NCI-H748 treated with DMSO at 0.1 percent for 48 hours (cell line): ENCODE data around the gene LRRC8B.
A peak's percentile ranks its signal among the peaks of the same experiment; 100 is the strongest.
"Not testable (repeated sequence)": the region's sequence is repeated elsewhere in the genome, so short reads cannot be mapped to it uniquely, and the experiment has no call there.

Source experiments
- DNase-seq: peaks from one replicate; lab custom pipeline; 2025; lab: John Stamatoyannopoulos, UW

The LRRC8B gene

DNA sequence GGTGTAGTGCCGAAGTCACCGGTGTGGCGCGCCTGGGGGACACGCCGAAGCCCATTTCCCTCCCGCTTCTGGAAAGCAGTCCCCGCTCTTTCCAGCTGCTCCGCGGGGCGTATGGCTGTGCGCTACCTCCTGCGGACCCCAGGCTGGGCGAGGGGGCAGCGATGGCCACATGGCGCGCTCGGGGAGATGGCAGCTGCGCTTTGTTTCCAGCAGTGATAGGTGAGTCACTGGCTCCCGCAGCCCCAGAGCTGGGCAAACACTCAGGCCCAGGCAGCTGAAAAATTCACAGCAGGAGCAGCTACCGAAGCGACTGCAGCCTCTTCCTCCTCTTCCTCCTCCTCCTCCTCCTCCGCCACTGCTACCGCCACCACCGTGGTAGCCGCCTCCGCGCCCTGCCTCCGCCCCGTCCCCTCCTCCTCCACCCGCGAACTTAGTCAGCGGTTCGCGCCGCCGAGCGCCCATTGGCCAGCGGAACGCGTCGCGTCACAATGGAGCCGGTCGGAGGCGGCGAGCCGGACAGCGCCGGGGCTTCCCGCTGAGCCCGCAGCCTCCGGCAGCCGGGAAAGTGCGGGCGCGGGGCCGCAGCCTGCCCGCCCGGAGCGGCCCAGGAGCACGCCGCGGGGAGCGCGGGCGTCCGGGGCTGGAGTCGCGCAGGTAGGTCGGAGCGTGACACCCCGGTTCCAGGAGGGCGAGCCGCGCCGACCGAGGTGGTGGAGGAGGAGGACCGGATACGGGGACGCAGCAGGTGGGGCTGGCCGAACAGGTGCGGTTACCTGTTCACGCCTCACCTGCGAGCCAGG is at the start of gene LRRC8B:
TSS of gene LRRC8B (plus strand) at position 461 of the 800 bp plus-strand sequence. CDS start 57,822 bp downstream, outside the sequence.
- peak; percentile 47 for DNase-seq

GRCh38 chr1:89475269-89475668 is 49.4 kb upstream of the LRRC8B start:
- DNase-seq: no peak

DNA sequence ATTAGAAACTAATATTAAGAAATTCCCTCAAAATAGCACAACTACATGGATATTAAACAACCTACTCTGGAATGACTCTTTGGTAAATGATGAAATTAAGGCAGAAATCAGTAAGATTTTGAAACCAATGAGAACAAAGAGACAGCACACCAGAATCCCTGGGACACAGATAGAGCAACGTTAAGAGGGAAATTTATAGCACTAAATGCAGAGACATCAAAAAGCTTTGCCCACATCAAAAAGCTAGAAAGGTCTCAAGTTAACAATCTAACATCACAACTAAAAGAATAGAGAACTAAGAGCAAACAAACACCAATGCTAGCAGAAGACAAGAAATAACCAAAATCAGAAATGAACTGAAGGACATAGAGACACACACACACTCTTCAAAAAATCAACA is 48.6 kb upstream of the LRRC8B start:
- no peak for DNase-seq

DNA sequence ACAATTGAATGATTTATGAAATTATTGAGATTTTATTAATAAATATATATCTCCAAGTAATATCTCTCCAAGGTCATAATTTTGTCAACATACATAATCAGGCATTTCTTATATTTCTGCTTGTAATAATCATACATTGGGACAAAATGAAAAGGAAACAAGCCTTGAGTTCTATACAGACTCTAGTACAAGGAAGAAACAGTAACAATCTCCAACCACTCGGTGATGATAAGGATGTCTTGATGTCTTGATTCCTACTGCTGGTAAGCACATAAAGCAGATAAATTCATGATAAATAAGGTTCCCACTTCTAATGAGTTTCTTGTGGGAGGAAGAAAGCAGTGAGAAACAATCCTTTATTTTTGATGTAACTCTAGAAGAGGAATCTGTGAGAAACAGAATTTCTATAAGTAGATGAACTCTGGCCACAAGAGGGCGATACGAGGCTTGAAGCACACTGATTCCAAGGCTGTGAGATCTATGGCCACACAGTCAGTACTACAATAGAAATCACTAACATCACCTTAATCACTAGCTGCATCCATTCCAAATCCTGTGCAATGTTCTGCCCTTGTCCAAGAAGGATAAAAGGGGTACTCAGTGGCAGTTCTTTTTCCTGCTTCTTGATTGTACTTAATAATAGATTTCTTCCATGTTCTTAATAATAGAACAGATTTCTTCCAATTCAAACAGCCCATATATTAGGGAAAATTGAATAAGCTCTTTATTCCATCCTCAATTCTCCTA is 41.4 kb upstream of the LRRC8B start:
- DNase-seq: peak; percentile 60

- DNase-seq: no peak
Measured at GRCh38 chr1:89483757-89484077, 40.9 kb upstream of the LRRC8B start.

DNA sequence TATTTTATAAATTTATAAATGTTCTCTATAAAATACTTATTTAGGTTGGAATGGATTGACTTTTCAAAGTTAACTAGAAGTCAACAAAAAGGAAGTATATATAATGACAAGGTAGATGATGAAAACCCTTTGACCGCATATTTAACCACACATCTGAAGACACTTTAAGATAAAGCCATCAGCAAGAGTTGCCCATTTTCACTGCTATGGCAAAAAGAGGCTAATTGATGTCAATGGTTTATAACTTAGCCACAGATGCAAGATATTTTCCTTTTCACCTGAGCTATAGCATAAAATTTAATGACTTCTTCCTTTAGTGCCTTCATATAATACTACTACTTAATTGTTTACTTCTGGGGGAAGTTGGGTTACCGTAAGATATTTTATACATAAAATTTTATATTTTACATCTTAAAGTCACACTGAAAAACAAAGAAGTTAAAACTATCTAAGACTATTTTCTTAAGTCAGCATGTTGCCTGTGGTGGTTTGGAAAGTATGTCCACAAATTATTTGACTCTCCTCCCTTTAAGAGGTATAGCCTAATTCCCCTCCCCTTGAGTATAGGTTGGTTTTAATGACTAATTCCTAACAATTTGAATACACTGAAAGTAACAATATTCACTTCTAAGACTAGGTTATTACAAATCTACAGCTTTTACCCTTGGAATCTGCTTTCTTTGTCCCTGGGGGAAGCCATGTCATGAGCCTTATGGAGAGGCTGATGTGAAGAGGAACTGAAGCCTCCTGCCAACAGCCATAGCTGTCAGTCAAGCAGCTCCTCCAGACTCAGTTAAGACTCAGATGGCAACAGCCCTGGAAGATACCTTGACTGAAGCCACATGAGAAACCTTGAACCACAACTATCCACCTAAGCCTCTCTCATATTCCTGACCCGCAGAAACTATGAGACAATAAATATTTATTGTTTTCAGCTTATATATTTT is 40.3 kb upstream of the LRRC8B start:
- no peak for DNase-seq

- DNase-seq: no peak
Measured at GRCh38 chr1:89487972-89488371, 36.7 kb upstream of the LRRC8B start.

GRCh38 chr1:89489047-89489729 is 35.4 kb upstream of the LRRC8B start:
- DNase-seq: no peak

DNA sequence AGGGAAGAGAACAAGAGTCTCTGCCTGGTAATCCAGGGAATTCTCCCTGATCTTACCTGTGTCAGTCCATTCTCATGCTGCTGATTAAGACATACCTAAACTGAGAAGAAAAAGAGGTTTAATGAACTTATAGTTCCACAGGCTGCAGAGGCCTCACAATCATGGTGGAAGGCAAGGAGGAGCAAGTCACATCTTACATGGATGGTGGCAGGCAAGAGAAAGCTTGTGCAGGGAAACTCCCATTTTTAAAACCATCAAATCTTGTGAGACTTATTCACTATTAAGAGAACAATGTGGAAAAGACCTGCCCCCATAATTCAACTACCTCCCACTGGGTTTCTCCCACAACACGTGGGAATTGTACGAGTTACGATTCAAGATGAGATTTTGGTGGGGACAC is 34.2 kb upstream of the LRRC8B start:
- DNase-seq: no peak

DNA sequence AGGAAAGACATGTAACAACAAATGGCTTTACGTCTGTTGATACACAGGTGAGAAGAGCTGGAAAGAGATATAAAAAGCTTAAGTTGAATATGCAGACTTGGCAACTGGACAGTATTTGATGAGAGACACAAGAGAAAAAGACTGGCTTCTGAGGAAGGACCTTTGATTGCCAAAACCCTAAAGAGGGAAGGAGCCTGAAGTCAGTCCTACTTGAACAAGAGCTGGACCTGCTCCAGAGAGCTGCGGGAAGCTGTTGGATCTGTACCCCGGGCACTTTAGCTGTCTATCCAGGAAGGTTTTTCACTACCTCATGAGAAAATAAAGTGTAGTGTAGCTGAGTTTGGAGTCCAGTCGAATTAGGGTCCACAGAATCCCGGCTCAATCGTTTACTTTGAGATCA is 25.3 kb upstream of the LRRC8B start:
- DNase-seq: no peak

DNA sequence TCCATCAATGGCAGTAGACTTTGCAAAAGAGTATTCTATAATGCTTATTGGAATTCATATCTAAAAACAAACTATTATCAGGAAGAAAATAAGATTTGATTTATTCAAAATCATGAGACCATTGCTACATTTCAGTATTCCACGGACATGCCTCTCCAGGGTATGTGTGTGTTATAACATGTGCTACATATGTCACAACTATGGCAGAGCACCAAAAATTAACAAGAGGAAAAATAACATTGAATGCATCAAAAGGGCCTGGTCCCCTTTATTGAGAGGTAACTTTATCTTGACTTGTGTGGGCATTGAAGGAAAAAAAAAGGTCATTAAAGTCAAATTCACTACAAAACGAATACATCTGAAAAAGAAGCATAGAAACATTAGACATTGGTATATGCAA is 22.6 kb upstream of the LRRC8B start:
- no peak for DNase-seq

DNA sequence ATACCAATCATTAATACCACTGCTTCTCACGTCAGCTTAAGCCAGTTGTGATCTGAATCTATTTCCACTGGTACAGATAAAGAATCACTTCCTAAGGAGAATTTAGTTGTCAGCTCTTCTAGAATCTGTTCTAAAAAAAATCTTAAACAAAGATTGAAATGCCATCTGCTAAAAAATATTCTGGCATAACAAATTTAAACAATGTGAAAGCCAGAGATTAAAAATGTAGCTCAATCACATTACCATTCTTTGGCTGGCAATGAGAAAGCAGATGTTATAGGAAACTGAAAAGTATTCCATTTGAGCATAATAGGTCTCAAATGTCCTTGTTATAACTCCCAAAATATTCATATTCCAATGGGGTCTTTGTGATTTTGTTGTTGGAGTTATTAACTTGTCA is 21.7 kb upstream of the LRRC8B start:
- DNase-seq: no peak

DNA sequence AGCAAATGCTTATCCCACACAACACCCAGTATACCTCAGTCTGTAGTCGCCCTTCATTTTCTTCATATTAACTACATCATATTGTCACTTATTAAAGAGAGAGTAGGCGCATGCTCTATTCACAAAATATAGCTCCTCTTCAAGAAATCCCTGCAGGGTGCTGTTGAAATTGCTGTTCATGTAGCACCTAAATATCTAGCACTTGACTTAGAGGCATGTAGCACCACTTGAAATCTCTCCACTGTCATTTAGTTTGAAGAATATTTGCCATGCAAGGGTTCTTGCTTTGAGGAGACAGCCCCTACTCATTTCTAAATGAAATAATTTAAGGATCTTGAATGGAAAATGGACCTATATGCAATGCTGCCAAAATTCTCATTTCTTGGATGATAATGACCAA is 20.9 kb upstream of the LRRC8B start:
- no peak for DNase-seq

DNA sequence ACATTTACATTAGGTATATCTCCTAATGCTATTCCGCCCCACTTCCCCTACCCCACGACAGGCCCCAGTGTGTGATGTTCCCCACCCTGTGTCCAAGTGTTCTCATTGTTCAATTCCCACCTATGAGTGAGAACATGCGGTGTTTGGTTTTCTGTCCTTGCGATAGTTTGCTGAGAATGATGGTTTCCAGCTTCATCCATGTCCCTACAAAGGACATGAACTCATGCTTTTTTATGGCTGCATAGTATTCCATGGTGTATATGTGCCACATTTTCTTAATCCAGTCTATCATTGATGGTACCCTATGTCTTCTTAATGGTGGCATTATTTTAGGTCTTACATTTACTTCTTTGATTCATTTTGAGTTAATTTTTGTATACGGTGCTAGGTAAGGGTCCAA is 14.6 kb upstream of the LRRC8B start:
- DNase-seq: not testable (repeated sequence)

DNA sequence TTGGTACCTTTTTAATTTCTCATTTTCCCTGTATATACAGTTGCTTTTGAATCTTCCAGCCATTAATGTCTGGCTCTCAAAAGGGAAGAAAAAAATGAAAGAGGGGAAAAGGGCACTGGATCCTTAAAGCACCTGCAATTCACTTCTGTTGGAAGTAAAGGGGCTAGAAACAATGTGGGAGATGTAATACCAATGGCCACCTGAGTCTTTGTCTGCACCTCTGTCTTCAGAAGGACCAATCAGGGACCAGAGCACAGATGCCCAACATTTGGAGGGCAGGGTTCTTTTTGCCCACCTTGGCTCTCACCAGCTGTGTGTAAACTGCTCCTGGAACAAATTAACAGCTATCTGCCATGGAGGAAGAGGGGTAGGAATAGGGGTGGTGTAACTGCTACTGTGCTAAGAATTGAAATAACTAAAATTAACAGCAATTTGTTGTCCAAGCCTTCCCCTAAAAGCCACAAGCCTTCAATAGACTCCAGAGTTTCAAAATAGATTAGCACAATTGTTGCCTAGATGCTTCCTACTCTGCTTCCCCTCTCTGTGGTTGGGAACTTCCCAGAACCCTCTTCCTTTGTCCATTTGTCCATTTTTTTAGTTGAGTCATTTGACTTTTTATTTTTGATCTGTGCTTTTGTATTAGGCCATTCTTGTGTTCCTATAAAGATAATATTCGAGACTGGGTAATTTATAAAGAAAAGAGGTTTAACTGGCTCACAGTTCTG is 11.5 kb upstream of the LRRC8B start:
- no peak for DNase-seq

DNA sequence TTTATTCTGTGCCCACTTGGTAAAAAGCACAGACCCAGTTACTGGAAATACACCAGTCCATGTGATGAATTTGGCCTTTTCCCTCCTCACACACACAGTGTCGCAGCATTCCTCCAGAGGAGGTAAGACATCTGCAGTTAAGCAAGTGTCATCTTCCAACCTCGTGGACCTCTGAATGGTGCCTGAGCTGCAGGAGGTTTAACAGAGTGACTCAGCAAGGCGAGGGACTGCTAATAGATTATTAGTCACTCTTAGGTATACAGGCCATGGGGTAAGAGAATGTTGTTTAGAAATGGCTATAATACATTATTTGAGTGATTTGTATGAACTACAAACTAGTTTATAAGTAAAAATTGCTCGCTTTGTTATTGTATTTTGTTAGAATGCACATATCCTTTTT is 8.6 kb upstream of the LRRC8B start:
- DNase-seq: no peak

GRCh38 chr1:89518221-89518631 is 6.4 kb upstream of the LRRC8B start:
- no peak for DNase-seq

GRCh38 chr1:89519779-89520358 is 4.8 kb upstream of the LRRC8B start:
- no peak for DNase-seq

DNA sequence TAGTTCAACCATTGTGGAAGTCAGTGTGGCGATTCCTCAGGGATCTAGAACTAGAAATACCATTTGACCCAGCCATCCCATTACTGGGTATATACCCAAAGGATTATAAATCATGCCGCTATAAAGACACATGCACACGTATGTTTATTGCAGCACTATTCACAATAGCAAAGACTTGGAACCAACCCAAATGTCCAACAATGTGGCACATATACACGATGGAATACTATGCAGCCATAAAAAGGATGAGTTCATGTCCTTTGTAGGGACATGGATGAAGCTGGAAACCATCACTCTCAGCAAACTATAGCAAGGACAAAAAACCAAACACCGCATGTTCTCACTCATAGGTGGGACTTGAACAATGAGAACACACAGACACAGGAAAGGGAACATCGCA is 2.7 kb upstream of the LRRC8B start:
- DNase-seq: not testable (repeated sequence)

- peak; percentile 67 for DNase-seq
Measured at GRCh38 chr1:89523572-89524368, 859 bp upstream of the LRRC8B start.
